Measurements from ENCODE around the gene ZCWPW1.

ZCWPW1 gene

GRCh38 chr7:100432053-100432452, 3.5 kb upstream of the ZCWPW1 start:
- DNase-seq: no peak

- DNase-seq: no peak
Observed at GRCh38 chr7:100431286-100431735, 2.8 kb upstream of the ZCWPW1 start.

GRCh38 chr7:100430493-100431285, 2.2 kb upstream of the ZCWPW1 start:
- no peak for DNase-seq

- peak; percentile 55 for DNase-seq
Observed at GRCh38 chr7:100429637-100430492, 1.4 kb upstream of the ZCWPW1 start, which contains the start of gene MEPCE. MEPCE (plus strand) TSS chr7:100429831; CDS start chr7:100430019, 188 bp downstream.

- peak; percentile 87 for DNase-seq
Observed at GRCh38 chr7:100428967-100429636, 599 bp upstream of the ZCWPW1 start.

- DNase-seq: no peak
Observed at GRCh38 chr7:100427762-100428198, 723 bp downstream of the ZCWPW1 start.

GRCh38 chr7:100426516-100426915, 2.0 kb downstream of the ZCWPW1 start:
- DNase-seq: no peak

- no peak for DNase-seq
Observed at GRCh38 chr7:100425347-100425746, 3.2 kb downstream of the ZCWPW1 start.

- no peak for DNase-seq
Observed at GRCh38 chr7:100423315-100423714, 5.2 kb downstream of the ZCWPW1 start.

GRCh38 chr7:100419660-100420226, 8.8 kb downstream of the ZCWPW1 start:
- DNase-seq: no peak

GRCh38 chr7:100418930-100419659, 9.4 kb downstream of the ZCWPW1 start:
- no peak for DNase-seq

- no peak for DNase-seq
Observed at GRCh38 chr7:100415448-100415847, 13.1 kb downstream of the ZCWPW1 start.

GRCh38 chr7:100413889-100414288, 14.6 kb downstream of the ZCWPW1 start:
- no peak for DNase-seq

GRCh38 chr7:100413346-100413745, 15.2 kb downstream of the ZCWPW1 start:
- no peak for DNase-seq

- no peak for DNase-seq
Observed at GRCh38 chr7:100411101-100411500, 17.4 kb downstream of the ZCWPW1 start.

GRCh38 chr7:100407285-100408180, 21.0 kb downstream of the ZCWPW1 start:
- DNase-seq: no peak

GRCh38 chr7:100406767-100407166, 21.7 kb downstream of the ZCWPW1 start:
- DNase-seq: no peak

- DNase-seq: no peak
Observed at GRCh38 chr7:100402241-100402640, 26.3 kb downstream of the ZCWPW1 start.

GRCh38 chr7:100401811-100402210, 26.7 kb downstream of the ZCWPW1 start:
- no peak for DNase-seq

GRCh38 chr7:100400656-100401055, 27.8 kb downstream of the ZCWPW1 start:
- DNase-seq: no peak

GRCh38 chr7:100400041-100400440, 28.5 kb downstream of the ZCWPW1 start:
- DNase-seq: no peak

All from SIG-M5 (cell line).